ENCODE data around the gene ELOB.

ELOB gene

GRCh38 chr16:2809149-2809760 lies 32.2 kb upstream of the ELOB start:
- Histone ChIP-seq H3K36me3 (ENCODE audit: insufficient read depth, low read length) (no peaks in the 10 kb centered on the region), H3K4me3 (ENCODE audit: low read depth in 1 of 2, low read length in 2 of 2) (no peak overlapping the region), H3K27me3 (ENCODE audit: insufficient read depth, low read length, poor library complexity) (peaks cover 6% of the 10 kb centered on the region), H3K4me2 (ENCODE audit: insufficient read depth, low read length) (no peak overlapping the region), H3K79me2 (ENCODE audit: insufficient read depth, low read length) (no peaks in the 10 kb centered on the region), H3K4me1 (ENCODE audit: insufficient read depth, low read length) (no peaks in the 10 kb centered on the region), H4K20me1 (ENCODE audit: insufficient read depth, low read length) (no peaks in the 10 kb centered on the region), H3K9me3 (ENCODE audit: insufficient read depth, low read length, severe bottlenecking) (peaks cover 4% of the 10 kb centered on the region), H3K27ac (ENCODE audit: low read length) (no peak overlapping the region), H2AFZ (ENCODE audit: low read depth, low read length) (no peak overlapping the region), H3K9ac (ENCODE audit: low read depth, low read length) (no peak overlapping the region)
- TF ChIP-seq CTCF (IDR thresholded peaks at IDR 0.05; ENCODE audit: borderline replicate concordance, extremely low read depth, low read length, poor library complexity, severe bottlenecking) (no peak), EZH2 (IDR thresholded peaks at IDR 0.05; ENCODE audit: borderline replicate concordance, low read depth, low read length, severe bottlenecking) (no peak)
- DNase-seq = no peak
- no peak for ATAC-seq (ENCODE audit: insufficient read depth, low read depth)

GRCh38 chr16:2808181-2808580 lies 31.1 kb upstream of the ELOB start:
- ATAC-seq (ENCODE audit: insufficient read depth, low read depth) = no peak
- TF ChIP-seq EZH2 (IDR thresholded peaks at IDR 0.05; ENCODE audit: borderline replicate concordance, low read depth, low read length, severe bottlenecking) (no peak), CTCF (IDR thresholded peaks at IDR 0.05; ENCODE audit: borderline replicate concordance, extremely low read depth, low read length, poor library complexity, severe bottlenecking) (no peak)
- Histone ChIP-seq H3K36me3 (ENCODE audit: insufficient read depth, low read length) (no peaks in the 10 kb centered on the region), H3K4me1 (ENCODE audit: insufficient read depth, low read length) (no peaks in the 10 kb centered on the region), H3K4me2 (ENCODE audit: insufficient read depth, low read length) (no peak overlapping the region), H3K27ac (ENCODE audit: low read length) (no peak overlapping the region), H3K4me3 (ENCODE audit: low read depth in 1 of 2, low read length in 2 of 2) (no peak overlapping the region), H3K79me2 (ENCODE audit: insufficient read depth, low read length) (no peaks in the 10 kb centered on the region), H3K9me3 (ENCODE audit: insufficient read depth, low read length, severe bottlenecking) (peaks cover 6% of the 10 kb centered on the region), H3K27me3 (ENCODE audit: insufficient read depth, low read length, poor library complexity) (peaks cover 7% of the 10 kb centered on the region), H4K20me1 (ENCODE audit: insufficient read depth, low read length) (no peaks in the 10 kb centered on the region), H3K9ac (ENCODE audit: low read depth, low read length) (no peak overlapping the region), H2AFZ (ENCODE audit: low read depth, low read length) (no peak overlapping the region)
- no peak for DNase-seq

- Histone ChIP-seq H3K4me1 (ENCODE audit: insufficient read depth, low read length) (no peaks in the 10 kb centered on the region), H3K4me2 (ENCODE audit: insufficient read depth, low read length) (no peak overlapping the region), H3K27ac (ENCODE audit: low read length) (no peak overlapping the region), H3K79me2 (ENCODE audit: insufficient read depth, low read length) (no peaks in the 10 kb centered on the region), H2AFZ (ENCODE audit: low read depth, low read length) (no peak overlapping the region), H3K36me3 (ENCODE audit: insufficient read depth, low read length) (no peaks in the 10 kb centered on the region), H3K9me3 (ENCODE audit: insufficient read depth, low read length, severe bottlenecking) (peaks cover 6% of the 10 kb centered on the region), H3K9ac (ENCODE audit: low read depth, low read length) (no peak overlapping the region), H3K27me3 (ENCODE audit: insufficient read depth, low read length, poor library complexity) (peaks cover 3% of the 10 kb centered on the region), H4K20me1 (ENCODE audit: insufficient read depth, low read length) (no peaks in the 10 kb centered on the region), H3K4me3 (ENCODE audit: low read depth in 1 of 2, low read length in 2 of 2) (no peak overlapping the region)
- DNase-seq (no peak), ATAC-seq (ENCODE audit: insufficient read depth, low read depth) (no peak)
- TF ChIP-seq EZH2 (IDR thresholded peaks at IDR 0.05; ENCODE audit: borderline replicate concordance, low read depth, low read length, severe bottlenecking) (no peak), CTCF (IDR thresholded peaks at IDR 0.05; ENCODE audit: borderline replicate concordance, extremely low read depth, low read length, poor library complexity, severe bottlenecking) (no peak)
Measured at GRCh38 chr16:2806286-2806685, 29.2 kb upstream of the ELOB start.

Data from DND-41 (cell line).